ENCODE data around the gene YWHAB.

DNA sequence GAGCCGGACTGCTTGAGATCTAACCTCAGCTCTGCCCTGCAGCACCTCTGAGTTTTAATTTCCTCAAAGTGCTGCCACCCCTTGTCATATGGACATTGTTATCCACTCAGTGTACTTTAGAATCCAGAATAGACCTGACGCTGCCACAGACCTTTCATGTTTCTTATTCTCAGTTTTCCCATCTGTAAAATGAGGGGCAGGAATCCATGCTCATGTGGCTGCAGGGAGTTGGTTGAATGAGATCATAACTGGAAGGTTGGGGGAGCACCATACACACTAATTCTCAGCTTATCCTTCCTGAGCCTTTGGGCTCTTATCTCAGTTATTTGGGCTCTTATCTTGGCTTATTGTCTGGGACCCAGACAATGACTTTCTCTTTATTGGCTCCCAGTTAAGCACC, 26.7 kb downstream of the YWHAB start:
- TF ChIP-seq, protein P1, sequence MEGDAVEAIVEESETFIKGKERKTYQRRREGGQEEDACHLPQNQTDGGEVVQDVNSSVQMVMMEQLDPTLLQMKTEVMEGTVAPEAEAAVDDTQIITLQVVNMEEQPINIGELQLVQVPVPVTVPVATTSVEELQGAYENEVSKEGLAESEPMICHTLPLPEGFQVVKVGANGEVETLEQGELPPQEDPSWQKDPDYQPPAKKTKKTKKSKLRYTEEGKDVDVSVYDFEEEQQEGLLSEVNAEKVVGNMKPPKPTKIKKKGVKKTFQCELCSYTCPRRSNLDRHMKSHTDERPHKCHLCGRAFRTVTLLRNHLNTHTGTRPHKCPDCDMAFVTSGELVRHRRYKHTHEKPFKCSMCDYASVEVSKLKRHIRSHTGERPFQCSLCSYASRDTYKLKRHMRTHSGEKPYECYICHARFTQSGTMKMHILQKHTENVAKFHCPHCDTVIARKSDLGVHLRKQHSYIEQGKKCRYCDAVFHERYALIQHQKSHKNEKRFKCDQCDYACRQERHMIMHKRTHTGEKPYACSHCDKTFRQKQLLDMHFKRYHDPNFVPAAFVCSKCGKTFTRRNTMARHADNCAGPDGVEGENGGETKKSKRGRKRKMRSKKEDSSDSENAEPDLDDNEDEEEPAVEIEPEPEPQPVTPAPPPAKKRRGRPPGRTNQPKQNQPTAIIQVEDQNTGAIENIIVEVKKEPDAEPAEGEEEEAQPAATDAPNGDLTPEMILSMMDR (IDR thresholded peaks at IDR 0.05; ENCODE audit: low read length) = no peak
- no peak for TF ChIP-seq EZH2 (IDR thresholded peaks at IDR 0.05; ENCODE audit: borderline replicate concordance, low read length)

Measured in OCI-LY1 (cell line).